K562 (cell line): ENCODE results near the gene CENPE. TPM values are rescaled to one million over a fixed set of nuclear protein-coding genes. Genes with fewer than 3 reads are reported as not detected.
"Not testable (repeated sequence)": the region's sequence is repeated elsewhere in the genome, so short reads cannot be mapped to it uniquely, and the experiment has no call there.

Experiments
- ATAC-seq: fragments of 200-7000 bp; cut with Tn5 transposase; 3 replicates; pipeline ENCODE4 v1.9.1; 2020; ENCODE audit warnings: moderate library complexity
- BruUV-seq: library from RNA; stranded (reverse); fragments of 400-500 nt; replicated peaks from 2 replicates; lab custom pipeline; 2021; lab: Mats Ljungman, UMichigan
- CTCF ChIA-PET: fragments of 300-600 bp; formaldehyde crosslinking; extraction: SDS; loops from one replicate; lab custom pipeline; 2021; ENCODE audit warnings: low intra/inter-chr PET ratio; lab: Yijun Ruan, JAX
- POLR2A ChIA-PET: fragments of 300-600, 350-650 bp; sonication (Branson Sonifier 250); formaldehyde crosslinking; extraction: SDS; loops from one replicate; lab custom pipeline; 2021; ENCODE audit warnings: antibody characterized with exemption, inconsistent platforms; lab: Yijun Ruan, JAX
- DNase-seq, 4 experiments: peaks; one replicate each; pipeline versions ENCODE4 v3.0.0 to v3.0.0-alpha.2; 2011 to 2018; ENCODE audit warnings: low spot score in 3 of 4, mixed read lengths in 3 of 4; ENCODE audit errors: extremely low read depth in 1 of 4
- FAIRE-seq: peaks from 2 replicates; lab custom pipeline; 2011; peaks lifted over from hg19 to GRCh38; lab: Jason Lieb, UNC
- H2AFZ ChIP-seq: 2 replicates; pipeline ENCODE4 v1.6.0; 2011; ENCODE audit warnings: low read depth, low read length, control low read depth, inconsistent platforms
- H3K27ac ChIP-seq: fragments of 200-600 bp; 3 replicates; pipeline ENCODE4 v1.8.0; 2011; ENCODE audit warnings: low read depth, mild to moderate bottlenecking, control low read depth, inconsistent platforms, low read length, moderate library complexity, mixed read lengths; ENCODE audit errors: extremely low read depth
- H3K27me3 ChIP-seq, 2 experiments: fragments of 300-600 bp in 1 of 2; 2 replicates in 1 of 2; 3 replicates in 1 of 2; pipeline versions ENCODE4 v1.6.0 to v1.8.0; 2011; ENCODE audit warnings: inconsistent platforms in 2 of 2, low read length in 2 of 2, mild to moderate bottlenecking in 1 of 2, mixed read lengths in 1 of 2, moderate library complexity in 1 of 2; ENCODE audit not compliant: control insufficient read depth in 2 of 2, insufficient read depth in 2 of 2
- H3K36me3 ChIP-seq: fragments of 300-600 bp; 3 replicates; pipeline ENCODE4 v1.8.0; 2011; ENCODE audit warnings: mild to moderate bottlenecking, low read length, inconsistent platforms; ENCODE audit not compliant: control insufficient read depth, insufficient read depth
- H3K4me1 ChIP-seq, 2 experiments: fragments of 200-600 bp in 1 of 2; replicated peaks in 1 of 2; 2 replicates in 1 of 2; 3 replicates in 1 of 2; pipeline versions ENCODE4 v1.5.1 to v1.8.0; 2011; ENCODE audit warnings: inconsistent platforms in 2 of 2, low read length in 2 of 2, mild to moderate bottlenecking in 1 of 2, mixed read lengths in 1 of 2, moderate library complexity in 1 of 2; ENCODE audit not compliant: control insufficient read depth in 2 of 2, insufficient read depth in 2 of 2
- H3K4me2 ChIP-seq: 2 replicates; pipeline ENCODE4 v1.6.1; 2011; ENCODE audit warnings: low read length, control low read depth, inconsistent platforms, mixed read lengths; ENCODE audit not compliant: insufficient read depth
- H3K4me3 ChIP-seq: fragments of 200-600 bp; sonication (generic), shearing (Covaris generic); 2 replicates; pipeline ENCODE4 v1.5.1; 2016; ENCODE audit warnings: control low read depth, inconsistent platforms
- H3K79me2 ChIP-seq: fragments of 200-600 bp; 3 replicates; pipeline ENCODE4 v1.8.0; 2011; ENCODE audit warnings: low read length, inconsistent platforms; ENCODE audit not compliant: control insufficient read depth, insufficient read depth
- H3K9ac ChIP-seq, 2 experiments: 2 replicates each; pipeline versions ENCODE4 v1.6.0 to v1.6.1; 2011; ENCODE audit warnings: low read depth in 2 of 2, low read length in 2 of 2, control low read depth in 1 of 2, inconsistent platforms in 1 of 2, mild to moderate bottlenecking in 1 of 2, mixed read lengths in 1 of 2; ENCODE audit not compliant: insufficient read depth in 1 of 2
- H3K9me1 ChIP-seq: one replicate; pipeline ENCODE4 v1.6.0; 2011; ENCODE audit warnings: inconsistent platforms, mild to moderate bottlenecking, low read length, moderate library complexity; ENCODE audit not compliant: control insufficient read depth, insufficient read depth
- H3K9me3 ChIP-seq: replicated peaks from 2 replicates; pipeline ENCODE4 v1.5.1; 2011; ENCODE audit warnings: low read depth, low read length, inconsistent platforms; ENCODE audit not compliant: control insufficient read depth, insufficient read depth
- H4K20me1 ChIP-seq: replicated peaks from 2 replicates; pipeline ENCODE4 v1.6.1; 2011; ENCODE audit warnings: low read length, inconsistent platforms, mixed read lengths; ENCODE audit not compliant: control insufficient read depth, insufficient read depth
- CBFA2T3 ChIP-seq: fragments of 450-650 bp; IDR thresholded peaks from 2 replicates; pipeline ENCODE4 v1.6.1; 2017
- CEBPB ChIP-seq: fragments of 450-650 bp; IDR thresholded peaks from 2 replicates; pipeline ENCODE4 v1.6.1; 2016; ENCODE audit warnings: missing genetic modification characterization, missing compliant biosample characterization
- DACH1 ChIP-seq: fragments of 450-650 bp; IDR thresholded peaks from 2 replicates; pipeline ENCODE4 v1.6.1; 2018; ENCODE audit not compliant: partially characterized antibody
- ELF2 ChIP-seq: fragments of 250-450 bp; sonication (Bioruptor Pico); IDR thresholded peaks from 2 replicates; pipeline ENCODE4 v1.5.0; 2021; ENCODE audit warnings: mild to moderate bottlenecking
- NUFIP1 ChIP-seq: fragments of 450-650 bp; IDR thresholded peaks from 2 replicates; pipeline ENCODE4 v1.6.1; 2018; ENCODE audit not compliant: partially characterized antibody
- TAL1 ChIP-seq: fragments of 450-650 bp; IDR thresholded peaks from 2 replicates; pipeline ENCODE4 v1.6.1; 2016; ENCODE audit warnings: mild to moderate bottlenecking
- TCF3 ChIP-seq: sonication (generic); formaldehyde crosslinking; IDR thresholded peaks from 2 replicates; pipeline ENCODE4 v1.4.0; 2020; ENCODE audit warnings: mild to moderate bottlenecking, missing genetic modification reagents
- TEAD4 ChIP-seq, 2 experiments: sonication (generic) in 1 of 2; formaldehyde crosslinking in 1 of 2; IDR thresholded peaks; 2 replicates each; pipeline versions ENCODE4 v1.6.1 to v1.8.0; 2012 to 2022; ENCODE audit warnings: borderline replicate concordance in 1 of 2, inconsistent platforms in 1 of 2, low read length in 1 of 2, mild to moderate bottlenecking in 1 of 2, missing genetic modification reagents in 1 of 2
- ZNF239 ChIP-seq: fragments of 250-450 bp; sonication (Bioruptor Pico); IDR thresholded peaks from 2 replicates; pipeline ENCODE4 v1.4.0; 2020; ENCODE audit warnings: mild to moderate bottlenecking
- WGBS: fragments of 100-300 bp; shearing (Covaris generic); methylation state at CpG from one replicate; pipeline ENCODE4 v1.1.6; 2016; ENCODE audit warnings: low coverage, mixed read lengths; ENCODE audit not compliant: insufficient coverage; ENCODE audit errors: missing lambda C conversion rate; 5-methylcytosine and 5-hydroxymethylcytosine counted together
- in situ Hi-C: fragments of 300-500 bp; cut with MboI; formaldehyde crosslinking; loops from 4 replicates; pipeline ENCODE4 v1.15.0; 2018; ENCODE audit warnings: inconsistent platforms, mixed read lengths
- intact Hi-C: fragments of 100-400 bp; cut with micrococcal nuclease; formaldehyde crosslinking; loops from 2 replicates; pipeline ENCODE4 v1.14.2; 2022
- polyA plus RNA-seq, 8 experiments: library from polyadenylated mRNA; depleted of rRNA in 4 of 8; stranded (reverse) in 5 of 8; unstranded in 3 of 8; fragments of >200 nt; fragmentation: Nextera tagmentation in 2 of 8; fragmentation: Illumina TruSeq in 1 of 8; extraction: Ambion mirVana in 2 of 8; extraction: Trizol in 1 of 8; gene quantifications; 2 replicates each; pipeline versions ENCODE4 v1.2.1 to v1.2.3, GENCODE V29; 2011 to 2014; ENCODE audit warnings: inconsistent platforms in 1 of 8, missing spikeins in 1 of 8
- total RNA-seq, 7 experiments: library from RNA; depleted of rRNA in 6 of 7; stranded (reverse); fragments of >200 nt in 6 of 7; fragmentation: Illumina TruSeq in 2 of 7; extraction: Trizol in 2 of 7; gene quantifications; 2 replicates each; pipeline versions ENCODE4 v1.2.1 to v1.2.3, GENCODE V29; 2011 to 2021; ENCODE audit warnings: low replicate concordance in 1 of 7
- TF ChIP-seq, protein P1 (sequence below): sonication (generic); formaldehyde crosslinking; IDR thresholded peaks from 2 replicates; pipeline ENCODE4 v1.8.0; 2022; ENCODE audit warnings: missing genetic modification reagents, mild to moderate bottlenecking, borderline replicate concordance

The CENPE gene
- total and polyA plus RNA-seq, 9 of the 15 experiments (the other 6 are each of a cell fraction or from before 2014, with no cell fraction given), result 9.9 to 53.2 (median 27.4) TPM

DNA sequence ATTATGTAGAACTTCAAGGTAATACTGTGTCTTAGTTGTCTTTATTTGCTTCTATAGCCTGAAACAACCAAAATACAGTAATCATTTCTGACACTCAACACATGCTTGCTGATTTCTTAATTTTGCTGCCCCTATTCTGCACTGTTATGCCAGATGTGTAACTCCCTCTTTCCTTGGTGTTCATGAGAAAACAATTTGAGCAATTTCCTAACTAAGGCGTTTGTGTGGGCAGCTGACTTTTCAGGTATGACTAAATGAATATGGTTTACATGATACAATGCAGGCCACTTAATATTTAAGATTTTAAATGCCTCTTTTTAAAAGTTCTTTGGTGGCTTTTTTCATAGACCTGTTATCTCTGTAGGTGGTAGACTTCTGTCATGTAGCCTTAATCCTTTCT, 46.1 kb upstream of the CENPE start:
- Histone ChIP-seq H2AFZ (no peak overlapping the region), H4K20me1 (no peaks in the 10 kb centered on the region), H3K27me3 (no peaks in the 10 kb centered on the region), H3K9me3 (no peaks in the 10 kb centered on the region), H3K27ac (no peak overlapping the region), H3K4me3 (no peak overlapping the region), H3K36me3 (no peaks in the 10 kb centered on the region), H3K9me1 (no peaks in the 10 kb centered on the region), H3K79me2 (no peaks in the 10 kb centered on the region), H3K4me2 (no peak overlapping the region), H3K9ac (no peak overlapping the region), H3K4me1 (no peaks in the 10 kb centered on the region)
- FAIRE-seq (no peak), ATAC-seq (no peak), DNase-seq (no peak)
- 0% methylated on average over 1 of the region's 1 CpG for WGBS
- ChIA-PET POLR2A (no interaction called here), CTCF (no interaction called here)
- no TSS peak for BruUV-seq
- TF ChIP-seq DACH1 (no peak), ELF2 (CRISPR knock-in tag) (no peak), ZNF239 (CRISPR knock-in tag) (no peak), NUFIP1 (no peak)
- TF ChIP-seq, protein P1, sequence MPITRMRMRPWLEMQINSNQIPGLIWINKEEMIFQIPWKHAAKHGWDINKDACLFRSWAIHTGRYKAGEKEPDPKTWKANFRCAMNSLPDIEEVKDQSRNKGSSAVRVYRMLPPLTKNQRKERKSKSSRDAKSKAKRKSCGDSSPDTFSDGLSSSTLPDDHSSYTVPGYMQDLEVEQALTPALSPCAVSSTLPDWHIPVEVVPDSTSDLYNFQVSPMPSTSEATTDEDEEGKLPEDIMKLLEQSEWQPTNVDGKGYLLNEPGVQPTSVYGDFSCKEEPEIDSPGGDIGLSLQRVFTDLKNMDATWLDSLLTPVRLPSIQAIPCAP (CRISPR knock-in tag), result no peak
- in situ Hi-C loops, result no loop called here
- intact Hi-C loops, result no loop called here

DNA sequence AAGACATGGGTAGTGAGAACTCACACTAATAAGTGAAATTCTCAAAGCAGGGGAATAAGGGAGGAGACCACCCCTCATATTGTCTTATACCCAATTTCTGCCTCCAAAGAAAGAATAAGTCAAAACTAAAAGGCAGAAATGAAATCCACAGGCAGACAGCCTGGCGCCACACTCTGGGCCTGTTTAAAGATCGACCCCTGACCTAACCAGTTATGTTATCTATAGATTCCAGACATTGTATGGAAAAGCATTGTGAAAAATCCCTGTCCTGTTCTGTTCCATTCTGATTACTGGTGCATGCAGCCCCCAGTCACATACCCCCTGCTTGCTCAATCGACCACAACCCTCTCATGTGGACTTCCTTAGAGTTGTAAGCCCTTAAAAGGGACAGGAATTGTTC, 32.8 kb upstream of the CENPE start:
- not testable (repeated sequence) for DNase-seq, H3K4me1 ChIP-seq

More for the DNA sequence above, 32.8 kb upstream of the CENPE start:
- POLR2A ChIA-PET; H3K4me3 ChIP-seq; intact Hi-C loops; H4K20me1 ChIP-seq; H3K27me3 ChIP-seq; H3K27ac ChIP-seq; ATAC-seq; H2AFZ ChIP-seq; H3K9me3 ChIP-seq; FAIRE-seq; CTCF ChIA-PET; BruUV-seq; H3K36me3 ChIP-seq; H3K79me2 ChIP-seq; H3K4me2 ChIP-seq; H3K9me1 ChIP-seq; in situ Hi-C loops; H3K9ac ChIP-seq; TF ChIP-seq TEAD4 (CRISPR knock-in tag; IDR thresholded peaks at IDR 0.05; ENCODE audit: borderline replicate concordance): not testable (repeated sequence)
- WGBS, result 4% methylated on average over 3 of the region's 3 CpGs
- 0 out of 2 replicates have a peak, but pooled peaks have one; percentile 29 for TF ChIP-seq CEBPB (tag)
- peak; percentile 18; the same call in 1 of the 2 replicates for TF ChIP-seq TAL1
- peak; percentile 39 for TF ChIP-seq CBFA2T3
- TF ChIP-seq TCF3, result peak; percentile 54; the same call in 1 of the 2 replicates
- TF ChIP-seq TEAD4 (IDR thresholded peaks at IDR 0.05; ENCODE audit: low read length), result peak; percentile 22; the same call in 1 of the 2 replicates
